Gastrocnemius medialis (tissue), 4 donors: ENCODE measurements around the gene USP15. TPM values are rescaled to one million over a fixed set of nuclear protein-coding genes. Genes with fewer than 3 reads are reported as not detected.
"Not testable (repeated sequence)": the region's sequence is repeated elsewhere in the genome, so short reads cannot be mapped to it uniquely, and the experiment has no call there.

Experiments
- ATAC-seq, 2 donors: fragments of 150-250 bp; one replicate each; pipeline ENCODE4 v1.9.1; 2016
- DNase-seq, 2 donors: peaks; one replicate each; pipeline ENCODE4 v3.0.0-alpha.2; 2019
- H3K27ac ChIP-seq, 4 donors: fragments of 200-600 bp; sonication (generic); 1 replicate in 1 of 4; 2 replicates in 3 of 4; pipeline ENCODE4 v1.5.1; 2016 to 2018; ENCODE audit warnings: mild to moderate bottlenecking in 2 of 4, moderate library complexity in 1 of 4
- H3K27me3 ChIP-seq, 3 donors: fragments of 200-600 bp; sonication (generic) in 2 of 3; 1 replicate in 1 of 3; 2 replicates in 2 of 3; pipeline versions ENCODE4 v1.5.1 to v1.6.0; 2016 to 2019; ENCODE audit warnings: mild to moderate bottlenecking in 1 of 3, moderate library complexity in 1 of 3
- H3K36me3 ChIP-seq, 2 donors: fragments of 200-600 bp; sonication (generic) in 1 of 2; one replicate each; pipeline ENCODE4 v1.5.1; 2017 to 2018
- H3K4me1 ChIP-seq, 2 donors: fragments of 200-600 bp; sonication (generic) in 1 of 2; one replicate each; pipeline ENCODE4 v1.5.1; 2016 to 2017; ENCODE audit warnings: mild to moderate bottlenecking in 2 of 2
- H3K4me3 ChIP-seq, 4 donors: fragments of 200-600 bp; sonication (generic) in 3 of 4; 1 replicate in 1 of 4; 2 replicates in 3 of 4; pipeline ENCODE4 v1.5.1; 2016 to 2019; ENCODE audit warnings: mild to moderate bottlenecking in 2 of 4
- H3K9me3 ChIP-seq, 3 donors: fragments of 200-600 bp; sonication (generic) in 2 of 3; 1 replicate in 1 of 3; 2 replicates in 2 of 3; pipeline ENCODE4 v1.5.1; 2016 to 2019
- POLR2A ChIP-seq, 2 donors: fragments of 450-650 bp; IDR thresholded peaks; one replicate each; pipeline ENCODE4 v1.6.1; 2017; ENCODE audit warnings: antibody characterized with exemption in 2 of 2, mild to moderate bottlenecking in 2 of 2, moderate library complexity in 2 of 2
- in situ Hi-C, 4 donors: fragments of 200-750 bp; cut with MboI; loops; one replicate each; pipeline versions ENCODE4 v1.15.0 to v1.8.0; 2017; ENCODE audit warnings: low sequenced_read_pairs in 4 of 4
- intact Hi-C: fragments of 100-400 bp; cut with DNase I; formaldehyde crosslinking; loops from one replicate; pipeline ENCODE4 v1.15.1; 2023; ENCODE audit warnings: low total_unique reads
- total RNA-seq, 4 donors: library from RNA; depleted of rRNA; stranded (reverse); fragments of >200 nt; gene quantifications; one replicate each; pipeline versions ENCODE4 v1.1.0 to v1.2.3, GENCODE V29; 2016
- TF ChIP-seq, protein P1 (sequence below), 5 experiments: fragments of 450-650 bp in 3 of 5; fragments of 200-600 bp in 2 of 5; sonication (generic) in 2 of 5; IDR thresholded peaks in 4 of 5; conservative IDR thresholded peaks in 1 of 5; 1 replicate in 4 of 5; 2 replicates in 1 of 5; pipeline ENCODE4 v1.5.1; 2016 to 2019; ENCODE audit warnings: antibody characterized with exemption in 5 of 5, mild to moderate bottlenecking in 3 of 5, moderate library complexity in 3 of 5

The USP15 gene
- total RNA-seq, 4 donors from 2014 or later: 49.0 to 93.6 (median 50.6) TPM

GRCh38 chr12:62458626-62459025, 198.4 kb downstream of the USP15 start:
- in situ Hi-C loops: no loop called here

GRCh38 chr12:62459976-62460375, 199.8 kb downstream of the USP15 start:
- DNase-seq (no peak), ATAC-seq (no peak)
- Histone ChIP-seq H3K27me3 (no peaks in the 10 kb centered on the region), H3K27ac (no peak overlapping the region), H3K9me3 (no peaks in the 10 kb centered on the region), H3K36me3 (no peaks in the 10 kb centered on the region), H3K4me1 (no peaks in the 10 kb centered on the region), H3K4me3 (no peak overlapping the region)
- in situ Hi-C loops: no loop called here
- intact Hi-C loops: no loop called here
- TF ChIP-seq, protein P1, sequence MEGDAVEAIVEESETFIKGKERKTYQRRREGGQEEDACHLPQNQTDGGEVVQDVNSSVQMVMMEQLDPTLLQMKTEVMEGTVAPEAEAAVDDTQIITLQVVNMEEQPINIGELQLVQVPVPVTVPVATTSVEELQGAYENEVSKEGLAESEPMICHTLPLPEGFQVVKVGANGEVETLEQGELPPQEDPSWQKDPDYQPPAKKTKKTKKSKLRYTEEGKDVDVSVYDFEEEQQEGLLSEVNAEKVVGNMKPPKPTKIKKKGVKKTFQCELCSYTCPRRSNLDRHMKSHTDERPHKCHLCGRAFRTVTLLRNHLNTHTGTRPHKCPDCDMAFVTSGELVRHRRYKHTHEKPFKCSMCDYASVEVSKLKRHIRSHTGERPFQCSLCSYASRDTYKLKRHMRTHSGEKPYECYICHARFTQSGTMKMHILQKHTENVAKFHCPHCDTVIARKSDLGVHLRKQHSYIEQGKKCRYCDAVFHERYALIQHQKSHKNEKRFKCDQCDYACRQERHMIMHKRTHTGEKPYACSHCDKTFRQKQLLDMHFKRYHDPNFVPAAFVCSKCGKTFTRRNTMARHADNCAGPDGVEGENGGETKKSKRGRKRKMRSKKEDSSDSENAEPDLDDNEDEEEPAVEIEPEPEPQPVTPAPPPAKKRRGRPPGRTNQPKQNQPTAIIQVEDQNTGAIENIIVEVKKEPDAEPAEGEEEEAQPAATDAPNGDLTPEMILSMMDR (IDR thresholded peaks at IDR 0.05 in 4 of 5, conservative IDR thresholded peaks at IDR 0.05 in 1 of 5): no peak
- no peak for TF ChIP-seq POLR2A (IDR thresholded peaks at IDR 0.05)

More at GRCh38 chr12:62458626-62459025, 198.4 kb downstream of the USP15 start:
- no peak overlapping the region for H3K27ac ChIP-seq
- DNase-seq (no peak), ATAC-seq (no peak)
- H3K27me3 ChIP-seq: no peaks in the 10 kb centered on the region
- TF ChIP-seq POLR2A (IDR thresholded peaks at IDR 0.05): no peak
- TF ChIP-seq, protein P1 (IDR thresholded peaks at IDR 0.05 in 4 of 5, conservative IDR thresholded peaks at IDR 0.05 in 1 of 5): no peak
- H3K4me3 ChIP-seq: no peak overlapping the region
- no peaks in the 10 kb centered on the region for H3K4me1 ChIP-seq
- intact Hi-C loops: no loop called here
- H3K9me3 ChIP-seq: no peaks in the 10 kb centered on the region
- no peaks in the 10 kb centered on the region for H3K36me3 ChIP-seq

- DNase-seq, H3K27ac ChIP-seq, ATAC-seq, H3K4me1 ChIP-seq, H3K9me3 ChIP-seq, in situ Hi-C loops, intact Hi-C loops, H3K27me3 ChIP-seq, H3K36me3 ChIP-seq, H3K4me3 ChIP-seq: not testable (repeated sequence)
These were observed 201.1 kb downstream of the USP15 start for GRCh38 chr12:62461171-62461837.

DNA sequence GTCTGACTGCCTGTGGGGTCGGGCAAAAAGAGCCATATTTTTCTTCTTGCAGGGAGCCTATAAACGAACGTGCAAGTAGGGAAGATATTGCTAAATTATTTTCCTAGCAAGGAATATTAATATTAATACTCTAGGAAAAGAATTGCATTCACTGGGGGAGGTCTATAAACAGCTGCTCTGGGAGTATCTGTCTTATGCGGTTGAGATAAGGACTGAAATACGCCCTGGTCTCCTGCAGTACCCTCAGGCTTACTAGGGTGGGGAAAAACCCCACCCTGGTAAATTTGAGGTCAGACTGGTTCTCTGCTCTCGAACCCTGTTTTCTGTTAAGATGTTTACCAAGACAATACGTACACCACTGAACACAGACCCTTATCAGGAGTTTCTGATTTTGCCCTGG, 203.0 kb downstream of the USP15 start:
- DNase-seq, ATAC-seq, intact Hi-C loops, H3K36me3 ChIP-seq, H3K27ac ChIP-seq, H3K27me3 ChIP-seq, H3K4me3 ChIP-seq, H3K9me3 ChIP-seq, in situ Hi-C loops: not testable (repeated sequence)
- peaks cover 5 to 17% of the 10 kb centered on the region in 2 donors for H3K4me1 ChIP-seq

Other genes starting within 250 kb of the USP15 start
- 10 to 100 TPM in 3 of 4 donors, 1 to 10 TPM in 1; 9.2 to 57.2 (median 12.9) TPM for gene MON2, start 206.4 kb downstream of the USP15 start, total RNA-seq